Gastroesophageal sphincter (tissue), 3 donors: Measurements from ENCODE around the gene PLCG2.

Experiments used
- CTCF ChIP-seq, 4 experiments: fragments of 200-600 bp in 2 of 4; fragments of 450-650 bp in 2 of 4; sonication (generic) in 1 of 4; IDR thresholded peaks; one replicate each; pipeline ENCODE4 v1.5.1; 2017 to 2019; ENCODE audit warnings: antibody characterized with exemption in 4 of 4, mild to moderate bottlenecking in 2 of 4, moderate library complexity in 2 of 4
- POLR2A ChIP-seq, 2 donors: fragments of 450-650 bp; IDR thresholded peaks; one replicate each; pipeline ENCODE4 v1.6.1; 2017; ENCODE audit warnings: antibody characterized with exemption in 2 of 2, mild to moderate bottlenecking in 2 of 2, moderate library complexity in 1 of 2

DNA sequence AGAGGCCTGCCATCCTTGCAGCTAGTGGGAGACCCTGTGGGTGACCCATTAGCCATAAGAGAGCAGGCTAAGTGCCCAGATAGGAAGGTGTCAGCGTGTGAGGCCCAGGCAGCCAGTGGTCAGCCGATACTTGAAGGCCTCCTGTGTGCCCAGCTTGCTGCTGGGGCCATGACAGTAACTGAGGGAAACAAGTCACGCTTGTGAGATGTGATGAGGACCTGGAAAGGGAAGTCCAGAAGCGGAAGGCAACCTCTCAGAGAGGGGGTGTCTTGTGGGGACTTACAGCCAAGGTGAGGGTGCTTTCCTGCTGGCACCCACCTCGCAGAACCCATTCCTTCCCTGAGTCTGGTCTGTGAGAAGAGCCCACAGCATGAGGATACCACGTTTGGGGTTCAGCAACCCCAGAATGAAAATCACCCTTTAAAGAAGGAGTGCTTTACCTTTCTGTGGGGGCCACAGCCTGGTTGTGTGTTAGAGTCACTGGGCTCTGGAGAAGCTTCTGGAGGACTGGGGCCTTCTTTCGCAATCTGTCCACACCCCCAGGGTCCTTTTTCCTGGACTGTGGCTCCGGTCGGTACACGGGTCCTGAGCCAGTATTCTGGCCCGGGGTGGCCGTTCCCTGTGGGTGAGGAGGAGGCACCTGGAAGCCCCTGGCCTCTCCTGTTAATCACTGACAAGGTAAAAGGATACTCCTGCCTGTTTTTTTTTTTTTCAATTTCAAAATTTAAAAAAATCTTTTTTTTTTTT, 53.9 kb downstream of the PLCG2 start:
- TF ChIP-seq CTCF (IDR thresholded peaks at IDR 0.05): no peak
- no peak for TF ChIP-seq POLR2A (IDR thresholded peaks at IDR 0.05)
